Activated CD4-positive, alpha-beta T cell treated with anti-CD3 and anti-CD28 coated beads, Interleukin-2, amount 50 U/mL, for 24 hours (primary cell): ENCODE results near the gene PTPA.
A peak's percentile ranks its signal among the peaks of the same experiment; 100 is the strongest.
"Not testable (repeated sequence)": the region's sequence is repeated elsewhere in the genome, so short reads cannot be mapped to it uniquely, and the experiment has no call there.

ENCODE experiments used
- DNase-seq, 2 donors: peaks; one replicate each; pipeline ENCODE4 v3.0.0-alpha.2; 2020; ENCODE audit warnings: low read depth in 1 of 2, low spot score in 1 of 2

PTPA gene

DNA sequence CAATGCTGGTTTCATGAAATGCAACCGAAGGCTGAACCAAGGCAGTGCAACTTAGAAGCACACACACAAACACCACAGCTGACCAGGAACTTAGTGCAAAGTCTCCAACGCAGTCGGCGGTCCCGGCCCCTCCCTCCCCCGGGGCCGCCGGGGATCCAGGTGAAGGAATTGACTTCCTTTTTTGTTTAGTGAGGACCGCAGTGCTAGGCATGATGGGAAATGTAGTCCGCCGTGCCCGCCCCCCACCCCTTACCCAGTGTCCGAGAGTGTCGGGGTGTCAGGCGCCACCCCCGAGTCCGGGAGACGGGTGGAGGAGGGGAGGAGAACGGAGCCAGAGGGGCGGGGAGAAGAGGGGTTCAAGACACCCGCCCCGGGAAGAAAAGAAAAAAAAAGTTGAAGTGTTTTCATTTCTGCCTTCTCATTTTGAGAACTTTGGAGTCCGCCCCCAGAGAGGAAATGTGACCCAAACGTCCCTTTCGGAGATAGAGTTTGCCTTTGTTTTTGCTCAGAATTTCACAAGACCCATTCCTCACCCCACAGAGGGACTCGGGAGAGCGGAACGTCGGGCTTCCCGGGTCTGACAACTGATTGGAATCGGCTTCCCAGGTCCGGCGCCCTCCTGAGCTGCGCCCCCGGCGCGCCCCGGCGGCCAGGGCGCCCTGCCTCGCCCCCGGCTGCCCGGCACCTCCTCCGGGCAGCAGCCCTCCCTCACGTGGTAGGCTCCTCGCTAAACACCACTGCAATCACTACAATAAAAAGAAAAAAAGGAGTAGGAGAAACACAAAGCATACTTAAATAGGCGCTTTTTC, 64.8 kb downstream of the PTPA start:
- peak in 1 of 2 donors; percentile 22 for DNase-seq

DNA sequence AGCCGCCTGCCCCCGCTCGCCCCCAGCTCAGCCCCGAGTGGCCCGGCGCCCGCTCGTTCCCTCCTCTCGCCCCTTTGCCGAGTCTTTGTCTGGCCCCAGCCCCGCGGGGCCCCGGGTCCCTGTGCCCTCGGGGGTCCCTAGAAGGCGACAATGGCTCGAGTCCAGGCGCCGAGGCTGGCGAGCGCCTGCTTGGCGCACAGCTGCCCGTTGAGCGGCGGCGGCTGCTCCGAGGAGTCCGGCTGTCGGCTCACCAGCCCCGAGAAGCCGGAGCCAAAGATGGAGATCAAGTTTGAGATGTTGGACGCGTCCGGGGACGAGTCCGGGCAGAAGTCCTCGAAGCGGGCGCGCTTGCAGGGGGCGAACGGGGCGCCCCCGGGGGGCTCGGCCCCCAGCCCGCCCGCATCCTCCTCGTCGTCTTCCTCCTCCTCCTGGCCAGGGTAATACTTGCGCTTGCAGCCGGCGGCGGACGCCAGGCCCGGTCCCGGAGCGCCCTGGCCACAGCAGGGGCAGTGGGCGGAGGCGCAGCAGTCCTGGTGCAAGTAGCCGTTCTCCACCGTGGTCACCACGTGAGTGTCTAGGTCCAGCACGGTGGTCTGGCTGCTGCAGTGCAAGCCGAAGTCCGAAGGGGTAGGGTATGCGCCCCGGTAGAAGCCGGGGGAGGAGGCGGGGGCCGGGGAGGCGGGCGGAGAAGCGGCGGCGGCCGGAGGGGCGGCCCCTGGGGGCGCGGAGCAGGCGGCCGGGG, 65.7 kb downstream of the PTPA start:
- DNase-seq = no peak

DNA sequence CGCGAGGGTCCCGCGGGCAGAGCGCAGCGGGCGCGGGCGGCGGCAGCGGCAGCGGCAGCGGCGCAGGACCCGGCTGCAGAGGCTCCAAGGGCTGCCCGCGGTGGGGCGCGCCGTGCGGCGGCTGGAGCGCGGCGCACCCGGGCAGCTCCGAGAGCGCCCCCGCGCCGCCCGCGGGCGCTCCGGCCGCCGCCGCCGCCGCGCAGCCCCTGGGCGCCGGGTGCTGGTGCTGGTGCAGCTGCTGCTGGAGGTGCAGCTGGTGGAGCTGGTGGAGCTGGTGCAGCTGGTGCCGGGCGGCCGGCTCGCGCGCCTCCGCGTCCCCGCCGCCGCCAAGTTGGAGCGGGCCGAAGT, 66.2 kb downstream of the PTPA start:
- DNase-seq = no peak

DNA sequence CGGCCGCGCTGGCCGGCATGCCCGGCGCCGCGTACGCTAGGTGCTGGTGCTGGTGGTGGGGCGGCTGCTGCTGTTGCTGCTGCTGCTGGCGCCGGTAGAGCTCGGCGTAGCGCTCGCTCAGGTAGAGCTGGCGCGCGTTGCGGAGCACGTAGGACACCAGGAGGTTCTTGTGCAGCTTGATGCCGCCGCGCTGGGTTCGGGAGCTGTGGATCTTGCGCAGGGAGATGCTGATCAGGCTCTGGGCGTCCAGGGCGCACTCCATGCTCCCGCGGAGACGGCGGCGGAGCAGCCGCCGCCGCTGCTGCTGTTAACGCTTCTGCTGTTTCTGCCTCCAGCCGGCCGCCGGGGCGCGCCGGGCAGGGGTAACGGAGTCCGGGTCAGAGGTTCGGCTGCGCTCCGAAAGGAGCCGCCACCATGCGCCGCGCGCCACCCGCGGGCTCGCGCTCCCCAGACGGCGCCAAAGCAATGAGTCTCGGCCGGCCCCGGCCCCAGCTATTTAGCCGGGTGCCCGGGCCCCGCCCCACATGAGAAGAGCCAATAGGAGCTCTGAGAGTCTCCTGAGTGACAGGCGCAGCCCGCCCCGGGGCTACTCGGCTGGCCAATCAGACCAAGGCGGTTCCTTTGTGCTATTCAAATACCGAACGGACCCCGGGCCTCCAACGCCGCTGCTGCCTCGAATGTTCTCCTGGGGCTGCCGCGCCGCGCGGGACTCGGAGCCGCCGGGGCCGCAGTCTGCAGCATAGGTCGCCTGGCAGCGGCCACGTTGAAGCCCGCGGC, 66.8 kb downstream of the PTPA start, which contains the start of gene IER5L:
Gene IER5L, minus strand, starts transcription at position 471 of the 777 bp plus-strand sequence. Its CDS starts 209 bp downstream, at position 262.
- DNase-seq = peak; percentile 82 to 88

DNA sequence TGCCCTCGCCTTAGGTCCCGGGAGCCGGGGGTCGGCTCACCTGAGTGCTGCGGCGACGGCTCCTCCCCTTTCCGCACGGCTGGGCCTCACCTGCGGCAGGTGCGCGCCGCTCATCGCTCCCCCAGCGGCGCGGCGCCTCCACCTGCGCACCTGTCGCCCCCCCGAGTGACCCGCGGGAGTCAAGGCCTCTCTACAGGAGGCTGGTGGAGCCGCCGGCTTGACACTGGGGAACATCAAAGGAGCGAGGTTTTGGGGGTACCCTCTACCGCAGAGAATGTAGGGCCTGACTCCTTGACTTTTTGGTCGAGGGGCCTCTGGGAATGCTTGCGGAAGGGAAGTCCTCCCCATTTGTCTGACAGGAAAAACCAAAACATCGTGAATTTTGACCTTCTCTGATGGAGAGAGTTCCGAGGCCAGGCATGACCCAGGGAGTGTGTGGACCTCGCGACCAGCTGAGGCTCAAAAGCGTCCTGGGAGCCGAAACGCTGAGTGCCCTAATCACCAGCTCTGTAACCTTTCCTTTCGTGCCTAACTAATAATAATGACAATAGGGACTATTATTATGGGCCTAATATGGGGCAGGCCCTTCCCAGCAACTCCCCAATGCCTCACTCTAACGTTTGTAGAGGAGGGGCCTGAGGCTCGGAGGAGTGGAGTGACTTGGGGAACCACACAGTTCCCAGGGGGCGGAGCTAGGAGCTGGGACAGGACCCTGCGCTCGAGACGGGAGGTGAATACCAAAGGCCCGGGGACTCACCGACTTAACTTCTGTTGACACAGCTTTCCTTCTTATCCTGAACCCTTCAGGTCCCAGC, 67.6 kb downstream of the PTPA start:
- no peak for DNase-seq

DNA sequence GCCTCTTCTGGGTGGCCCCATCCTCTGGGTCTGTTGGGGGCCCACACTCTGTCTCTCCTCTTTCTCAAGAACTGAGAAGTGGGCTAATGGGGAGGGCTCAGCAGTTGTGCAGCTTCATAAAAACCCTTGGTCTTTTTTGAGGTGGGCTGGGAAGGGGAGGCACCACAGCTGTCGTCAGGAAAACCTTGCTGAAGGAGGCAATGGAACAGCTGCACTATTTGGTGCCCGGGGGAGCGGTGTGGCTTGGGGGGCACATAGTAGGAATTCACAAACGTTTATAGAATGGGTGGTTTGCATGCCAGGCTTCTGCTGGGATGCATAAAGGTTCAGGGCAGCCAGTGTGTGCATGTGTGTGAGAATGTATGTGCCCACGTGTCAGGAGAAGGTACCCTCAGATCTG, 70.0 kb downstream of the PTPA start:
- DNase-seq = no peak

DNA sequence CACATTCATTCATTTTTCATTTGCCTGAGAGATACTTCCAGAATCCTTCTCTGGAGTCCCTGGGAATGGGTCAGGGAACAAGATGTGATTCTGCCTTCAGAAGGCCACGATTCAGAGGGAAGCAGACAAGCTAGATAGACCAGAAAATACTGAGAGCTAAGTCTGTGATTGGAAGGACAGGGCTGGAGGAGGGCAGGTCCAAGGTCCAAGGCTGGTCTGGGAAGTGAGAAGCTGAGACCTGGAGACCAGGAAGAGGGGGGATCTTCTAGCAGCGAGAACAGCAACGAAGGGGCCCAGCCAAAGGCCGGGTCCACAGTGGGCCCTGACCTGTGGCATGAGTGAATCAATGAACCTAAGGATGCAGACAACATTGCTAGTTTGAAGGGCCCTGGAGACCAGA, 70.9 kb downstream of the PTPA start:
- DNase-seq = no peak

DNA sequence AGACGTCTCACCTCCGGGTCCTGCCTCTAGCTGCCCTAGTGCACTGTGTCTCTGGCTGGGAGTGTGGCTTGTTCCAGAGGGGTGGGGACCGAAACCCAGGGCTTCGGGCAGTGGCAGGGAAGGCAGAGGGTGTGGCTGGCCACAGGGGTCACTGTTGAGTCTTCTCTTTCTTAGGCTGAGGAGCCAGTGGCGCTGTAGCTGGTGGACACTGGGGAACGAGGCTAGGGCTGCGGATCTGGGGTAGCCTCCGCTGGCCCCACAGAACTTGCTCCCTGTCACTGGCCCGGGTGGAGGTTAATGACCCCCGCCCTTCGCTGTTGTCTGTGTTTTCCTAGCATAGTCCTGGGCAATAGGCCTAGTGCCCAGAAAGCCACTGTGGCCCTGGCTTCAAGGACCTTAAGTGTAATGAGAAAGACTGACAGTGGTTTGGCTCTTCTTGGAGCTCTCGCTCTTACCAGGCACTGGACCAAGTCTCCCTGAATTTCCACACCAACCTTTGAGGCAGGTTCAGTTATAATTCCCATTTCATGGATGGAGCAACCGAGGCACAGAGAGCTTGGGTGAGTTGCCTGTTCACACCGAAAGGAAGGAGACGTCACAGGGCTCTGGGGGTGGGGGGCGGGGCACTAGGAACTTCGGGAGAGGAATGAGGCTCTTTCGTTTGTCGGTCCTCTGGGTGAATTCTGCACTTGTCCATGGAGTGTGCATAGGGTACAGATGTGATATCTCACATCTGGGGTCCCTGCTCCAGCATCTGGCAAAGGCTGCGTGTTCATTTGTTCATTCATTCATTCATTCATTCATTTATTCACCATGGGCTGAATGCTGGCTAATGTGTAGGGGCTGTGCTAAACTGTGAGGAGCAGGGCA, 71.6 kb downstream of the PTPA start:
- no peak for DNase-seq

DNA sequence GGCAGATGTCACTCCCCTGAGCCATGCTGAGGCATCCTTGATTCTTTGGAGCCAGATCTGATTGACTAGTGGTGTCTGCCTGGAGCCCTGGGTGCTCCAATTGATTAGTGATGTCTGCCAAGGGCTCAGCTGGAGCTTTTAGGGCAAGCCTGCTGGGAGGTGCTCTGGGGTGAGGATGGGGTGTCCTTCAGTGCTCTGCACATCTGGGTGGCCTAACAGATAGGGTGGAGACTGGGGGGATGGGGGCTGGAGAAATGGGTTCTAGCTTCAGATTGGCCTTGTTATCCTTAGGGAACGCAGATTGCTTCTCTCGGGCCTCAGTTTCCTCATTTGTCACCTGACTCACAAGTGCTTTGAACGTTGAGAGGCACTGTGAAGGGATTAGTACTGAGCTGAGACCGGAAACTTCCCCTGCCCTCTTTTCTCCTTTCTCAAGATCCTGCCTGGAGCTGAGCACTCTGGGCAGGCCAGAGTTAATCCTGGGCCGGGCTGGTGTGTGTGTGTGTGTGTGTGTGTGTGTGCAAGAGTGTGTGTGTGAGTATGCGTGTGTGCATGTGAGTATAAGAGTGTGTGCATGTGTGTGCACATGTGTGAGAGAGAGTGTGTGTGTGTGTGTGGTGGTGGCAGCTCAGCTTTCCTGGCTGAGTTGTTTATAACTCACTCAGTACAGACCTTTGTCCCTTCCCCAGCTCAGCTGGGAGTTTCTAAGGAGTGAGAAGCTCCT, 72.4 kb downstream of the PTPA start:
- DNase-seq = no peak

DNA sequence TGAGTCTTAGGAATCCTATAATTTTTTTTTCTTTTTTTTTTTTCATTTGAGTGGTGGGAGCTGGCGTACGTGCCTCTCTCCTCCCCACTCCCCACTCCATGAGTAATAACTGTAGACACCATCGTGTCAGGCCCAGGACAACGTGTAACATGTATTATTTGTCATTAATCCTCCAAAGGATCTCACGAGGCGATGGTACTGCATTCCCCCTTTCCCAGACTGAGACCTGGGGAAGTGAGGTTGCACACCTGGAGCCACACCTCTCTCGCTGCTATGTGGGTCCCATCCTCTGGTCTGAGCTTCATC, 73.0 kb downstream of the PTPA start:
- DNase-seq = no peak

DNA sequence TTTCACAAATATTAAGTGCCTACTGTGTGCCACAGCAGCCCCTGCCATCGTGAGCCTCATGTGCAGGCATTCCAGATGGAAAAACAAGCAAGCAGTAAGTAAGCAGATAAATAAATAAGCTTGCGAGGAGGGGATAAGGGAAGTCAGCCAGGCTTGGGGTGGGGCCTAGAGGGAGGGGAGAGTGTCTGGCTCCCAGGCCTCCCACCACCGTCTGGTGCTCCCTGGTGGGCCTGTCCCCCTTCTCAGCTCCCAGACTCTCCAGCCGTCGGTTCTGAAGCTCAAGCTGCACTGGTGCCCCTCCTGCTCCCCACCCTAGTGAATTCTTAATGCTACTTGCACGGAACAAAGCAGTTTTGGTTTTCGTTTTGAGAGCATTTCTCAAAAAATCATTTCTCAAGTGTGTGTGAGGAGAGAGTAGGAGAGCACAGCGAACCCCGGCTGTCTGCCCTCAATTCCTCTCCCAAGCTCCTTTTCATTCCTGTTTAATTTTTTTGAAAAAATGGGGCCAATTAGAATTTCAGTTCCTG, 73.4 kb downstream of the PTPA start:
- no peak for DNase-seq

DNA sequence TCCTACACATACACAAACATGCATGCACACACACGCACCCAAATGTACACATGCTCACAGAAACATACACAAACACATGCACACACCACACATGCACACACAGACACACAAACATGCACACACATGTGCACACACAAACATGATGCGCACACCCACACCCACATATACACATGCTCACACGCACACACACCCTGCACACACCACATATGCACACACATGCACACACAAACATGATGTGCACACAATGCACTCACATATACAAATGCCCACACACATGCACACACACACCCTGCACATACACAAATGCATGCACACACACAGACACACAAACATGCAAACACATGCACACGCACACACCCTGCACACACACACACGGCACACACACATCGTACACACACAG, 74.2 kb downstream of the PTPA start:
- no peak for DNase-seq

DNA sequence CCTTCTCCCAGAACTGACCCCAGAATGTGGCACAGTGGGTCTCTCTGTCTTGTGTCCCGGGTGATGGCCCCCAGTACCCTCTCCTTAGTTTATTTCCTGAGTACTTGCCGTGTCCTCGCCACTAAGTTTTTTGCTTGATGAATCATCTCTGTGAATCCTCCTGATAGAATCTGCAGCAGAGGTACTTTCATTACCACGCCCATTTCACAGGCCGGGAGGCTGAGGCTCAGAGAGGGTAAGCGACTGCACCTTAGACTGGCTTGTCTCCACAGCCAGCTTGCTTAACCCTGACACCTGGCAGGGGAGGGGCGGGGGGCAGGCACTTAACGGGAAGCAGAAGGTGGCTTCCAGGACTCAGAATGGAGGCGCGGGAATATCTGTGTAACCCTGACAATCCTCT, 74.8 kb downstream of the PTPA start:
- DNase-seq = no peak

DNA sequence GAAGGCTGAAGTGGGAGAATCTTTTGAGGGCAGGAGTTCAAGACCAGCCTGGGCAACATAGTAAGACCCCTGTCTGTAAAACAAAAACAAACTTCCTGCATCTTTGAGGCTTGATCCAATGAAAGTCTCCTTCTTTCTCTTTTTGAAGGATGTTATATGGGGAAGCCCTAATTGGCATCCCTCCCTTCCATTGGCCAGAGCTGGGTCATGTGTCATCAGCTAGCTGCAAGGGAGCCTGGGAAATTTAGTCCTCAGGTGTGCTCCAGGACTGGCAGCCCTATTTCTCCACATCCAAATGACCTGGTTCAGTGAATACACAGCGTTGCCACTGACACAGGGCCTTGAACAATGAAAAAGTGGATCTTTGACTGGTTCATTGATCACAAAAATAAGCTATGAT, 75.8 kb downstream of the PTPA start:
- DNase-seq = no peak

DNA sequence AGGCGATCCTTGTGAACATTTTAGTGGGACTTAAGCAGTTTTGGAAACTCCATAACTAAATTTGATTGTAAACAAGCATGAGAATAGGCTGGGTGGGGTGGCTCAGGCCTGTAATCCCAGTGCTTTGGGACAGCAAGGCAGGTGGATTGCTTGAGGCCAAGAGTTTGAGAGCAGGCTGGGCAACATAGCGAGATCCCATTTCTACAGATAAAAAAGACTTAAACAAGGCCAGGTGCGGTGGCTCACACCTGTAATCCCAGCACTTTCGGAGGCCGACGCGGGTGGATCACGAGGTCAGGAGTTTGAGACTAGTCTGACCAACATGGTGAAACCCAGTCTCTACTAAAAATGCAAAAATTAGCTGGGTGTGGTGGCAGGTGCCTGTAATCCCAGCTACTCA, 78.8 kb downstream of the PTPA start:
- DNase-seq = not testable (repeated sequence)

DNA sequence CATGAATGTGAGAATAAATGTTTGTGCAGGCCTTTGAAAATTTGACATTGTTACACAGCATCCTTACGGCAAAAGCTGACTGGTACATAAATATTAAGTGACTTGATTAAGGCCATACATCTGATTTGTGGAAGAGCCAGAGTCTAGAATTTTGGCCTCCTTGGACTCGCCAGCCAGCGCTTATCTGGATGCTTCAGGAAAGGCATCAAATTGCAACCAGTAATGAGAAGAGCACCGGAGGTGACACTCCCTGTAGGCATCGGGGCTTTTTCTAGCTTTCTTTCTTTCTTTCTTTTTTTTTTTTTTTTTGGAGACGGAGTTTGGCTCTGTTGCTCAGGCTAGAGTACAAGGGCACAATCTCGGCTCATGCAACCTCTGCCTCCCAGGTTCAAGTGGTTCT, 80.0 kb downstream of the PTPA start:
- no peak for DNase-seq

DNA sequence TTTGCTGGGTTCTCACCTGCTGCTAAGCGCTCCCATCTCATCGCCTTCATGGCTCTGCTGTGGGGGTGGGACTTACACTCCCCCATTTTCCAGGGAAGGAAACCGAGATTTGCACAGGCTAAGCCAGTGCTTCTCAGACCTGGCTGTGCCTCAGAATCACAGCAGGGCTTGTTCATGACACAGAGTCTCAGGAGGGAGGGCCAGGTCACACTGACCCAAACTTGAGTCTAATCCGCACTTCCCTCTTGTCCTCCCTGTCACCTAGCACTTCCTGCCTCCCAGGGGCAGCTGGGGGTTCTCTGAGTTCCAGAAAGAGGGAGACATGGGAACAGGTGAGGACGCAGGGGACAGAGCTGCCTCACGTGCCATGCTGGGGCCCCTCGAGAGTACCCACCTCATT, 82.4 kb downstream of the PTPA start:
- no peak for DNase-seq

DNA sequence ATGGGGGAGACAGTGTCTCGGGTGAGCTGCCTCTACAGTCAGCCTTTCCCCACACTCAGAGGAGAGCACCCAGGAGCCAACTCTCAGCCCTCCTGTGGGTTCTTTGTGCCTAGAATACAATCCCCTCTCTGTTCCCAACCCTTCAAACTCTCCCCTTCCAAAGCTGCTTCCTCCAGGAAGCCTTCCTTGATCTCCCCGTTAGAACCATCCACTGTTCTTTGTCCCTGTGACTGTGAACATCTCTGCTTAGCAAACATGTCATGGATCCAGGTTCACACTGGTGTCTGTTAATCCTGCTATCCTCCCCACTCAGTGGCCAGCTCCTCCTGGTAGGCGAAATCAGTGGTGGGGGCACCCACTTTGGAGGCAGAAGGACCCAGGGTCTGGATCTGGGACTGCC, 83.0 kb downstream of the PTPA start:
- DNase-seq = no peak

DNA sequence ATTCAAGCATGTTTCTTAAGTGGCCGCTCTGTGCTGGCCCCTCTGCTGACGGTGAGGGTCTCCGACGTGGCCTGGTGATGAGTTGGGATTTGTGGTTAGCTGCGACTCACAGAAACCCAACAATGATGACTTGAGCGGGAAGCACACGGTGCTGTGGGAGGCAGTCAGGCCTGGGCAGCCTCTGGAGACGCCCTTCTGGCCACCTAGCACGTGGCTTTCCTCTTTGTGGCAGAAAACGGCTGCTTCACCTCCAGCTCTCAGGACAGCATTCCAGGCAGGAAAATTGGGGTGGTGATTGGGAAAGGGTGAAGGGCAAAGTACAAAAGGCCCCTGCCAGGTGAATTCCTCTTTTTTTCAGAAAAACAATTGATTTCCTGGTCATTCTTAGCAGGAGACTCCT, 84.4 kb downstream of the PTPA start:
- DNase-seq = no peak
